Activated gamma-delta T cell treated with Interleukin-2 at 50 U/mL for 16 hours (primary cell): ENCODE measurements around the gene ZNF799.
"Not testable (repeated sequence)": the region's sequence is repeated elsewhere in the genome, so short reads cannot be mapped to it uniquely, and the experiment has no call there.

Source experiments
- DNase-seq: peaks from one replicate; pipeline ENCODE4 v3.0.0-alpha.2; 2020

Gene ZNF799

GRCh38 chr19:12400633-12401502, at the start of gene ZNF799:
TSS of gene ZNF799 (minus strand) at chr19:12401271. CDS start at chr19:12401070, 201 bp downstream.
- DNase-seq: peak; percentile 72

GRCh38 chr19:12450844-12451243, 49.8 kb upstream of the ZNF799 start:
- no peak for DNase-seq

- no peak for DNase-seq
Observed at GRCh38 chr19:12448808-12449207, 47.7 kb upstream of the ZNF799 start.

- peak; percentile 99 for DNase-seq
Observed at GRCh38 chr19:12440541-12441316, 39.7 kb upstream of the ZNF799 start, which contains the start of gene ZNF443. TSS of gene ZNF443 (minus strand) at chr19:12441021. CDS start at chr19:12440914, 107 bp downstream.

GRCh38 chr19:12439686-12440540, 38.8 kb upstream of the ZNF799 start:
- DNase-seq: peak; percentile 8

GRCh38 chr19:12430726-12431299, 29.7 kb upstream of the ZNF799 start:
- not testable (repeated sequence) for DNase-seq

- DNase-seq: no peak
Observed at GRCh38 chr19:12425888-12426274, 24.8 kb upstream of the ZNF799 start.

GRCh38 chr19:12425236-12425887, 24.3 kb upstream of the ZNF799 start:
- no peak for DNase-seq

GRCh38 chr19:12417273-12417672, 16.2 kb upstream of the ZNF799 start:
- DNase-seq: not testable (repeated sequence)

GRCh38 chr19:12411893-12412292, 10.8 kb upstream of the ZNF799 start:
- DNase-seq: no peak

GRCh38 chr19:12399901-12400632, 1.0 kb downstream of the ZNF799 start:
- not testable (repeated sequence) for DNase-seq

- not testable (repeated sequence) for DNase-seq
Observed at GRCh38 chr19:12391148-12391547, 9.9 kb downstream of the ZNF799 start.

- DNase-seq: not testable (repeated sequence)
Observed at GRCh38 chr19:12386365-12386764, 14.7 kb downstream of the ZNF799 start.

- DNase-seq: no peak
Observed at GRCh38 chr19:12380444-12380737, 20.7 kb downstream of the ZNF799 start.

GRCh38 chr19:12379732-12380443, 21.2 kb downstream of the ZNF799 start:
- no peak for DNase-seq

- no peak for DNase-seq
Observed at GRCh38 chr19:12374026-12374425, 27.0 kb downstream of the ZNF799 start.

- peak; percentile 79 for DNase-seq
Observed at GRCh38 chr19:12365236-12366162, 35.6 kb downstream of the ZNF799 start, which contains the start of gene ZNF442. TSS of gene ZNF442 (minus strand) at chr19:12365683. CDS start at chr19:12363631, 2,052 bp downstream.

- DNase-seq: peak; percentile 3
Observed at GRCh38 chr19:12364391-12365235, 36.5 kb downstream of the ZNF799 start.
